Liver (tissue), 9 donors: ENCODE measurements around the gene ANAPC10. TPM values are rescaled to one million over a fixed set of nuclear protein-coding genes. Genes with fewer than 3 reads are reported as not detected.

Experiments
- DNase-seq: peaks from one replicate; pipeline ENCODE4 v3.0.0-alpha.2; 2017; ENCODE audit warnings: low spot score
- H3K27ac ChIP-seq, 2 donors: one replicate each; pipeline ENCODE4 v1.7.0; 2013; ENCODE audit warnings: inconsistent platforms in 2 of 2, low read length in 2 of 2, control low read depth in 1 of 2, low read depth in 1 of 2, mild to moderate bottlenecking in 1 of 2
- H3K27me3 ChIP-seq, 4 donors: one replicate each; pipeline versions ENCODE4 v1.6.1 to v1.7.0; 2013; ENCODE audit warnings: low read length in 3 of 4, inconsistent platforms in 1 of 4, mild to moderate bottlenecking in 1 of 4, moderate library complexity in 1 of 4; ENCODE audit not compliant: control insufficient read depth in 4 of 4, insufficient read depth in 4 of 4
- H3K36me3 ChIP-seq, 4 donors: one replicate each; pipeline versions ENCODE4 v1.6.1 to v1.7.0; 2013; ENCODE audit warnings: low read length in 3 of 4, mild to moderate bottlenecking in 3 of 4, low read depth in 1 of 4, moderate library complexity in 1 of 4; ENCODE audit not compliant: control insufficient read depth in 4 of 4, insufficient read depth in 3 of 4
- H3K4me1 ChIP-seq, 4 donors: one replicate each; pipeline versions ENCODE4 v1.6.1 to v1.7.0; 2013; ENCODE audit warnings: low read length in 3 of 4, mild to moderate bottlenecking in 3 of 4, moderate library complexity in 1 of 4; ENCODE audit not compliant: control insufficient read depth in 4 of 4, insufficient read depth in 4 of 4
- H3K4me3 ChIP-seq, 3 donors: one replicate each; pipeline versions ENCODE4 v1.6.1 to v1.7.0; 2013; ENCODE audit warnings: low read length in 3 of 3, control low read depth in 1 of 3, low read depth in 1 of 3, mild to moderate bottlenecking in 1 of 3
- H3K9ac ChIP-seq, 2 donors: one replicate each; pipeline ENCODE4 v1.7.0; 2013; ENCODE audit warnings: low read length in 2 of 2, mild to moderate bottlenecking in 2 of 2, moderate library complexity in 2 of 2, control low read depth in 1 of 2, low read depth in 1 of 2
- H3K9me3 ChIP-seq, 4 donors: one replicate each; pipeline versions ENCODE4 v1.6.1 to v1.7.0; 2013; ENCODE audit warnings: low read length in 3 of 4; ENCODE audit not compliant: control insufficient read depth in 4 of 4
- EGR1 ChIP-seq, 2 donors: IDR thresholded peaks; 2 replicates each; pipeline ENCODE4 v1.6.1; 2016 to 2018; ENCODE audit warnings: antibody characterized with exemption in 2 of 2, low read depth in 2 of 2
- FOXA1 ChIP-seq: IDR thresholded peaks from 2 replicates; pipeline ENCODE4 v1.6.1; 2016; ENCODE audit warnings: antibody characterized with exemption
- FOXA2 ChIP-seq: IDR thresholded peaks from 2 replicates; pipeline ENCODE4 v1.6.1; 2016; ENCODE audit warnings: antibody characterized with exemption
- GABPA ChIP-seq, 2 donors: IDR thresholded peaks in 1 of 2; conservative IDR thresholded peaks in 1 of 2; 2 replicates each; pipeline ENCODE4 v1.6.1; 2016; ENCODE audit warnings: antibody characterized with exemption in 2 of 2, mild to moderate bottlenecking in 1 of 2, moderate library complexity in 1 of 2
- HNF4A ChIP-seq, 2 donors: conservative IDR thresholded peaks; 2 replicates each; pipeline ENCODE4 v1.6.1; 2016; ENCODE audit warnings: antibody characterized with exemption in 2 of 2, mild to moderate bottlenecking in 2 of 2
- HNF4G ChIP-seq: IDR thresholded peaks from 2 replicates; pipeline ENCODE4 v1.6.1; 2016; ENCODE audit warnings: antibody characterized with exemption
- JUND ChIP-seq, 2 donors: IDR thresholded peaks; 2 replicates each; pipeline ENCODE4 v1.6.1; 2016; ENCODE audit warnings: antibody characterized with exemption in 2 of 2
- NR2F2 ChIP-seq: IDR thresholded peaks from 2 replicates; pipeline ENCODE4 v1.6.1; 2016; ENCODE audit warnings: antibody characterized with exemption
- RAD21 ChIP-seq, 2 donors: IDR thresholded peaks; 2 replicates each; pipeline ENCODE4 v1.6.1; 2016; ENCODE audit warnings: antibody characterized with exemption in 2 of 2, mild to moderate bottlenecking in 2 of 2
- RXRA ChIP-seq, 2 donors: IDR thresholded peaks; 2 replicates each; pipeline ENCODE4 v1.6.1; 2017 to 2018; ENCODE audit warnings: antibody characterized with exemption in 2 of 2, mild to moderate bottlenecking in 1 of 2
- SP1 ChIP-seq: IDR thresholded peaks from 2 replicates; pipeline ENCODE4 v1.6.1; 2018; ENCODE audit warnings: antibody characterized with exemption, mild to moderate bottlenecking
- TAF1 ChIP-seq: conservative IDR thresholded peaks from 2 replicates; pipeline ENCODE4 v1.6.1; 2016; ENCODE audit warnings: antibody characterized with exemption, mild to moderate bottlenecking
- YY1 ChIP-seq: IDR thresholded peaks from 2 replicates; pipeline ENCODE4 v1.6.1; 2016; ENCODE audit warnings: antibody characterized with exemption, mild to moderate bottlenecking
- WGBS: extraction: QIAGEN DNeasy Blood & Tissue Kit; methylation state at CpG from one replicate; pipeline ENCODE4 v1.1.7; 2013; 5-methylcytosine and 5-hydroxymethylcytosine counted together
- polyA plus RNA-seq, 2 donors: library from polyadenylated mRNA; stranded (reverse) in 1 of 2; unstranded in 1 of 2; fragments of 200-250 nt in 1 of 2; fragments of >200 nt in 1 of 2; fragmentation: Nextera tagmentation in 1 of 2; extraction: Ambion mirVana in 1 of 2; gene quantifications; one replicate each; pipeline versions ENCODE4 v1.2.1 to v1.2.3, GENCODE V29; 2013 to 2015
- total RNA-seq, 2 donors: library from RNA; depleted of rRNA; stranded (reverse); fragments of >200 nt; gene quantifications; one replicate each; pipeline ENCODE4 v1.2.3, GENCODE V29; 2014
- TF ChIP-seq, protein P1 (sequence below): IDR thresholded peaks from 2 replicates; pipeline ENCODE4 v1.6.1; 2016; ENCODE audit warnings: antibody characterized with exemption
- TF ChIP-seq, protein P2 (sequence below): IDR thresholded peaks from 2 replicates; pipeline ENCODE4 v1.6.1; 2016; ENCODE audit warnings: antibody characterized with exemption, mild to moderate bottlenecking
- TF ChIP-seq, protein P3 (sequence below): fragments of 150-350 bp; IDR thresholded peaks from 2 replicates; pipeline ENCODE4 v1.5.1; 2017; ENCODE audit warnings: improper control_type of control experiment, low read depth, low read length; ENCODE audit not compliant: missing input control
- TF ChIP-seq, protein P4 (sequence below): IDR thresholded peaks from 2 replicates; pipeline ENCODE4 v1.6.1; 2016; ENCODE audit warnings: antibody characterized with exemption
- TF ChIP-seq, protein P5 (sequence below): IDR thresholded peaks from 2 replicates; pipeline ENCODE4 v1.6.1; 2016; ENCODE audit warnings: antibody characterized with exemption
- donor health status: healthy.
- donor health status: healthy.
- donor health status: healthy.
- donor health status: healthy.
- donor health status: healthy.

ANAPC10 gene
- total and polyA plus RNA-seq, 4 donors = 6.2 to 16.1 (median 14.5) TPM

DNA sequence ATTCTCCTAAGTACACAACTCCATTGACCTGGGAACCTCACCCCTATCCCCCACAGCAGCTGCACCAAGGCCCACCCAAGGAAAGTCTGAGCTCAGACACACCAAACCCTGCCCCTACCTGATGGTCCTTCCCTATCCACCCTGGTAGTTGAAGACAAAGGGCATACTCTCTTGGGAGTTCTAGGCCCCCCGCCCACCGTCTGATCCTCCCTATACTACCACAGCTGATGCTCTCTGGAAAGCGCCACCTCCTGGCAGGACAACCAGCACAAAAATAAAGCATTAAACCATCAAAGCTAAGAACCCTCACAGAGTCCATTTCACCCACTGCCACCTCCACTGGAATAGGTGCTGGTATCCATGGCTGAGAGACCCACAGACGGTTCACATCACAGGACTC lies 83.6 kb downstream of the ANAPC10 start:
- WGBS = 97% methylated on average over 4 of the region's 4 CpGs
- H3K4me3 ChIP-seq = no peak overlapping the region
- H3K4me1 ChIP-seq = no peaks in the 10 kb centered on the region
- no peaks in the 10 kb centered on the region for H3K27me3 ChIP-seq
- no peak overlapping the region for H3K27ac ChIP-seq
- no peak overlapping the region for H3K9ac ChIP-seq
- H3K36me3 ChIP-seq = no peaks in the 10 kb centered on the region
- DNase-seq = no peak
- TF ChIP-seq SP1 (no peak), RXRA (IDR thresholded peaks at IDR 0.05) (no peak), HNF4A (conservative IDR thresholded peaks at IDR 0.05) (no peak), FOXA2 (no peak), RAD21 (IDR thresholded peaks at IDR 0.05) (no peak), YY1 (no peak), NR2F2 (no peak), GABPA (IDR thresholded peaks at IDR 0.05 in 1 of 2, conservative IDR thresholded peaks at IDR 0.05 in 1 of 2) (no peak), HNF4G (no peak), TAF1 (no peak), FOXA1 (no peak), EGR1 (IDR thresholded peaks at IDR 0.05; ENCODE audit: low read depth in 2 of 2) (no peak), JUND (IDR thresholded peaks at IDR 0.05) (no peak)
- TF ChIP-seq, protein P1, sequence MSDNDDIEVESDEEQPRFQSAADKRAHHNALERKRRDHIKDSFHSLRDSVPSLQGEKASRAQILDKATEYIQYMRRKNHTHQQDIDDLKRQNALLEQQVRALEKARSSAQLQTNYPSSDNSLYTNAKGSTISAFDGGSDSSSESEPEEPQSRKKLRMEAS = no peak
- TF ChIP-seq, protein P2, sequence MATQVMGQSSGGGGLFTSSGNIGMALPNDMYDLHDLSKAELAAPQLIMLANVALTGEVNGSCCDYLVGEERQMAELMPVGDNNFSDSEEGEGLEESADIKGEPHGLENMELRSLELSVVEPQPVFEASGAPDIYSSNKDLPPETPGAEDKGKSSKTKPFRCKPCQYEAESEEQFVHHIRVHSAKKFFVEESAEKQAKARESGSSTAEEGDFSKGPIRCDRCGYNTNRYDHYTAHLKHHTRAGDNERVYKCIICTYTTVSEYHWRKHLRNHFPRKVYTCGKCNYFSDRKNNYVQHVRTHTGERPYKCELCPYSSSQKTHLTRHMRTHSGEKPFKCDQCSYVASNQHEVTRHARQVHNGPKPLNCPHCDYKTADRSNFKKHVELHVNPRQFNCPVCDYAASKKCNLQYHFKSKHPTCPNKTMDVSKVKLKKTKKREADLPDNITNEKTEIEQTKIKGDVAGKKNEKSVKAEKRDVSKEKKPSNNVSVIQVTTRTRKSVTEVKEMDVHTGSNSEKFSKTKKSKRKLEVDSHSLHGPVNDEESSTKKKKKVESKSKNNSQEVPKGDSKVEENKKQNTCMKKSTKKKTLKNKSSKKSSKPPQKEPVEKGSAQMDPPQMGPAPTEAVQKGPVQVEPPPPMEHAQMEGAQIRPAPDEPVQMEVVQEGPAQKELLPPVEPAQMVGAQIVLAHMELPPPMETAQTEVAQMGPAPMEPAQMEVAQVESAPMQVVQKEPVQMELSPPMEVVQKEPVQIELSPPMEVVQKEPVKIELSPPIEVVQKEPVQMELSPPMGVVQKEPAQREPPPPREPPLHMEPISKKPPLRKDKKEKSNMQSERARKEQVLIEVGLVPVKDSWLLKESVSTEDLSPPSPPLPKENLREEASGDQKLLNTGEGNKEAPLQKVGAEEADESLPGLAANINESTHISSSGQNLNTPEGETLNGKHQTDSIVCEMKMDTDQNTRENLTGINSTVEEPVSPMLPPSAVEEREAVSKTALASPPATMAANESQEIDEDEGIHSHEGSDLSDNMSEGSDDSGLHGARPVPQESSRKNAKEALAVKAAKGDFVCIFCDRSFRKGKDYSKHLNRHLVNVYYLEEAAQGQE = no peak
- TF ChIP-seq, protein P3, sequence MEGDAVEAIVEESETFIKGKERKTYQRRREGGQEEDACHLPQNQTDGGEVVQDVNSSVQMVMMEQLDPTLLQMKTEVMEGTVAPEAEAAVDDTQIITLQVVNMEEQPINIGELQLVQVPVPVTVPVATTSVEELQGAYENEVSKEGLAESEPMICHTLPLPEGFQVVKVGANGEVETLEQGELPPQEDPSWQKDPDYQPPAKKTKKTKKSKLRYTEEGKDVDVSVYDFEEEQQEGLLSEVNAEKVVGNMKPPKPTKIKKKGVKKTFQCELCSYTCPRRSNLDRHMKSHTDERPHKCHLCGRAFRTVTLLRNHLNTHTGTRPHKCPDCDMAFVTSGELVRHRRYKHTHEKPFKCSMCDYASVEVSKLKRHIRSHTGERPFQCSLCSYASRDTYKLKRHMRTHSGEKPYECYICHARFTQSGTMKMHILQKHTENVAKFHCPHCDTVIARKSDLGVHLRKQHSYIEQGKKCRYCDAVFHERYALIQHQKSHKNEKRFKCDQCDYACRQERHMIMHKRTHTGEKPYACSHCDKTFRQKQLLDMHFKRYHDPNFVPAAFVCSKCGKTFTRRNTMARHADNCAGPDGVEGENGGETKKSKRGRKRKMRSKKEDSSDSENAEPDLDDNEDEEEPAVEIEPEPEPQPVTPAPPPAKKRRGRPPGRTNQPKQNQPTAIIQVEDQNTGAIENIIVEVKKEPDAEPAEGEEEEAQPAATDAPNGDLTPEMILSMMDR = no peak
- TF ChIP-seq, protein P4, sequence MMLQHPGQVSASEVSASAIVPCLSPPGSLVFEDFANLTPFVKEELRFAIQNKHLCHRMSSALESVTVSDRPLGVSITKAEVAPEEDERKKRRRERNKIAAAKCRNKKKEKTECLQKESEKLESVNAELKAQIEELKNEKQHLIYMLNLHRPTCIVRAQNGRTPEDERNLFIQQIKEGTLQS = no peak
- TF ChIP-seq, protein P5, sequence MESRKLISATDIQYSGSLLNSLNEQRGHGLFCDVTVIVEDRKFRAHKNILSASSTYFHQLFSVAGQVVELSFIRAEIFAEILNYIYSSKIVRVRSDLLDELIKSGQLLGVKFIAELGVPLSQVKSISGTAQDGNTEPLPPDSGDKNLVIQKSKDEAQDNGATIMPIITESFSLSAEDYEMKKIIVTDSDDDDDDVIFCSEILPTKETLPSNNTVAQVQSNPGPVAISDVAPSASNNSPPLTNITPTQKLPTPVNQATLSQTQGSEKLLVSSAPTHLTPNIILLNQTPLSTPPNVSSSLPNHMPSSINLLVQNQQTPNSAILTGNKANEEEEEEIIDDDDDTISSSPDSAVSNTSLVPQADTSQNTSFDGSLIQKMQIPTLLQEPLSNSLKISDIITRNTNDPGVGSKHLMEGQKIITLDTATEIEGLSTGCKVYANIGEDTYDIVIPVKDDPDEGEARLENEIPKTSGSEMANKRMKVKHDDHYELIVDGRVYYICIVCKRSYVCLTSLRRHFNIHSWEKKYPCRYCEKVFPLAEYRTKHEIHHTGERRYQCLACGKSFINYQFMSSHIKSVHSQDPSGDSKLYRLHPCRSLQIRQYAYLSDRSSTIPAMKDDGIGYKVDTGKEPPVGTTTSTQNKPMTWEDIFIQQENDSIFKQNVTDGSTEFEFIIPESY = no peak
- peaks cover 0 to 3% (median 0%) of the 10 kb centered on the region in 4 donors for H3K9me3 ChIP-seq
